C4-2B (cell line): Measurements from ENCODE around the gene C1QTNF1.

Source experiments
- CTCF ChIP-seq: fragments of 450-650 bp; conservative IDR thresholded peaks from 2 replicates; pipeline ENCODE4 v1.5.1; 2017; ENCODE audit warnings: mild to moderate bottlenecking
- ZFX ChIP-seq: fragments of 450-650 bp; IDR thresholded peaks from 2 replicates; pipeline ENCODE4 v1.6.1; 2017

- no peak for TF ChIP-seq CTCF
- no peak for TF ChIP-seq ZFX
These were observed 53.6 kb downstream of the C1QTNF1 start for GRCh38 chr17:79077587-79077986.
